ENCODE measurements around the gene THSD7B.
"Not testable (repeated sequence)": the region's sequence is repeated elsewhere in the genome, so short reads cannot be mapped to it uniquely, and the experiment has no call there.

The THSD7B gene

GRCh38 chr2:137048455-137048854, 283.1 kb downstream of the THSD7B start:
- no peak for DNase-seq

- DNase-seq, result no peak
Observed at GRCh38 chr2:137049518-137049917, 284.2 kb downstream of the THSD7B start.

GRCh38 chr2:137050949-137051348, 285.6 kb downstream of the THSD7B start:
- no peak for DNase-seq

- DNase-seq, result no peak
Observed at GRCh38 chr2:137051778-137052398, 286.5 kb downstream of the THSD7B start.

GRCh38 chr2:137056704-137057103, 291.4 kb downstream of the THSD7B start:
- DNase-seq, result no peak

GRCh38 chr2:137076111-137076765, 310.9 kb downstream of the THSD7B start:
- DNase-seq, result not testable (repeated sequence)

- DNase-seq, result no peak
Observed at GRCh38 chr2:137091704-137092103, 326.4 kb downstream of the THSD7B start.

- DNase-seq, result no peak
Observed at GRCh38 chr2:137093116-137093515, 327.8 kb downstream of the THSD7B start.

GRCh38 chr2:137096187-137096586, 330.8 kb downstream of the THSD7B start:
- no peak for DNase-seq

- no peak for DNase-seq
Observed at GRCh38 chr2:137096693-137097092, 331.3 kb downstream of the THSD7B start.

- not testable (repeated sequence) for DNase-seq
Observed at GRCh38 chr2:137101814-137102213, 336.5 kb downstream of the THSD7B start.

GRCh38 chr2:137107904-137108303, 342.6 kb downstream of the THSD7B start:
- DNase-seq, result no peak

GRCh38 chr2:137111896-137112295, 346.6 kb downstream of the THSD7B start:
- no peak for DNase-seq

GRCh38 chr2:137115081-137115794, 349.9 kb downstream of the THSD7B start:
- DNase-seq, result no peak

GRCh38 chr2:137115795-137116089, 350.4 kb downstream of the THSD7B start:
- no peak for DNase-seq

- DNase-seq, result no peak
Observed at GRCh38 chr2:137117385-137117784, 352.0 kb downstream of the THSD7B start.

GRCh38 chr2:137118140-137118539, 352.8 kb downstream of the THSD7B start:
- DNase-seq, result no peak

GRCh38 chr2:137123226-137123625, 357.9 kb downstream of the THSD7B start:
- no peak for DNase-seq

- DNase-seq, result no peak
Observed at GRCh38 chr2:137133225-137133624, 367.9 kb downstream of the THSD7B start.

- DNase-seq, result no peak
Observed at GRCh38 chr2:137138263-137138662, 372.9 kb downstream of the THSD7B start.

GRCh38 chr2:137151731-137152130, 386.4 kb downstream of the THSD7B start:
- DNase-seq, result no peak

- no peak for DNase-seq
Observed at GRCh38 chr2:137154946-137155345, 389.6 kb downstream of the THSD7B start.

GRCh38 chr2:137155356-137156104, 390.2 kb downstream of the THSD7B start:
- DNase-seq, result no peak

All from activated CD8-positive, alpha-beta memory T cell treated with anti-CD3 and anti-CD28 coated beads for 24 hours (primary cell).